GM23338 (cell line): ENCODE data around the gene BCL11B. TPM values are rescaled to one million over a fixed set of nuclear protein-coding genes. Genes with fewer than 3 reads are reported as not detected.

Experiments used
- ATAC-seq: fragments of 200-7000 bp; cut with Tn5 transposase; 3 replicates; pipeline ENCODE4 v1.9.1; 2020
- DNase-seq: peaks from one replicate; pipeline ENCODE4 v3.0.0-alpha.2; 2015; ENCODE audit warnings: low spot score
- H2AFZ ChIP-seq: fragments of 200-600 bp; sonication (generic); 2 replicates; pipeline ENCODE4 v1.8.0; 2016; ENCODE audit warnings: antibody characterized with exemption, mild to moderate bottlenecking, moderate library complexity
- H3F3A ChIP-seq: fragments of 200-600 bp; sonication (generic); replicated peaks from 2 replicates; pipeline ENCODE4 v1.8.0; 2017; ENCODE audit warnings: antibody characterized with exemption, mixed run types, low read depth
- H3K27ac ChIP-seq: fragments of 200-600 bp; sonication (generic); 2 replicates; pipeline ENCODE4 v1.6.1; 2016; ENCODE audit warnings: low read depth
- H3K27me3 ChIP-seq: fragments of 200-600 bp; sonication (generic); 2 replicates; pipeline ENCODE4 v1.8.0; 2016; ENCODE audit warnings: mild to moderate bottlenecking, mixed run types, moderate library complexity; ENCODE audit not compliant: insufficient read depth
- H3K36me3 ChIP-seq: fragments of 200-600 bp; sonication (generic); 2 replicates; pipeline ENCODE4 v1.8.0; 2016; ENCODE audit warnings: mild to moderate bottlenecking; ENCODE audit not compliant: insufficient read depth
- H3K4me1 ChIP-seq: fragments of 200-600 bp; sonication (generic); 2 replicates; pipeline ENCODE4 v1.8.0; 2016; ENCODE audit warnings: mild to moderate bottlenecking, moderate library complexity; ENCODE audit not compliant: insufficient read depth
- H3K4me2 ChIP-seq: fragments of 200-600 bp; sonication (generic); 2 replicates; pipeline ENCODE4 v1.7.1; 2017; ENCODE audit warnings: mixed run types
- H3K4me3 ChIP-seq: fragments of 200-600 bp; sonication (generic); 2 replicates; pipeline ENCODE4 v1.6.1; 2016; ENCODE audit warnings: mixed run types
- H3K79me2 ChIP-seq: fragments of 200-600 bp; sonication (generic); replicated peaks from 2 replicates; pipeline ENCODE4 v1.8.0; 2017; ENCODE audit warnings: mild to moderate bottlenecking; ENCODE audit not compliant: insufficient read depth
- H3K9me2 ChIP-seq: fragments of 200-600 bp; sonication (generic); 2 replicates; pipeline ENCODE4 v1.8.0; 2017; ENCODE audit not compliant: insufficient read depth
- H4K20me1 ChIP-seq: fragments of 200-600 bp; sonication (generic); replicated peaks from 2 replicates; pipeline ENCODE4 v1.8.0; 2017; ENCODE audit warnings: mild to moderate bottlenecking; ENCODE audit not compliant: insufficient read depth
- H3K27ac Mint-ChIP-seq: 2 replicates; pipeline ENCODE4 v1.8.0; 2020; ENCODE audit warnings: inconsistent platforms, mild to moderate bottlenecking, moderate library complexity, mixed read lengths
- H3K27me3 Mint-ChIP-seq: 3 replicates; pipeline ENCODE4 v1.8.0; 2022; ENCODE audit warnings: low read depth, mild to moderate bottlenecking, moderate library complexity, mixed read lengths, inconsistent platforms; ENCODE audit not compliant: insufficient read depth, poor library complexity
- H3K36me3 Mint-ChIP-seq: 3 replicates; pipeline ENCODE4 v1.8.0; 2021; ENCODE audit warnings: low read depth, mild to moderate bottlenecking, inconsistent platforms, moderate library complexity, mixed read lengths
- H3K4me1 Mint-ChIP-seq: 3 replicates; pipeline ENCODE4 v1.8.0; 2020; ENCODE audit warnings: mild to moderate bottlenecking, inconsistent platforms, mixed read lengths
- H3K4me3 Mint-ChIP-seq: 3 replicates; pipeline ENCODE4 v1.8.0; 2021; ENCODE audit warnings: moderate library complexity, mild to moderate bottlenecking, inconsistent platforms, mixed read lengths
- H3K9me3 Mint-ChIP-seq: 3 replicates; pipeline ENCODE4 v1.8.0; 2020; ENCODE audit warnings: moderate library complexity, mild to moderate bottlenecking, inconsistent platforms, mixed read lengths
- CREB1 ChIP-seq: fragments of 250-450 bp; sonication (Bioruptor Pico); IDR thresholded peaks from 2 replicates; pipeline ENCODE4 v1.5.0; 2020; ENCODE audit warnings: low read depth, mild to moderate bottlenecking, moderate library complexity
- EZH2 ChIP-seq: fragments of 200-600 bp; sonication (generic); IDR thresholded peaks from one replicate; pipeline ENCODE4 v1.8.0; 2017; ENCODE audit warnings: antibody characterized with exemption, mild to moderate bottlenecking, low read depth; ENCODE audit not compliant: unreplicated experiment
- EZH2phosphoT487 ChIP-seq: fragments of 200-600 bp; sonication (generic); IDR thresholded peaks from one replicate; pipeline ENCODE4 v1.8.1; 2018; ENCODE audit warnings: antibody characterized with exemption; ENCODE audit not compliant: unreplicated experiment
- JUNB ChIP-seq: IDR thresholded peaks from one replicate; pipeline ENCODE4 v1.6.1; 2016; ENCODE audit warnings: antibody characterized with exemption; ENCODE audit not compliant: unreplicated experiment
- NANOG ChIP-seq: IDR thresholded peaks from 2 replicates; pipeline ENCODE4 v1.6.1; 2016; ENCODE audit warnings: antibody characterized with exemption, borderline replicate concordance
- POLR2AphosphoS5 ChIP-seq: IDR thresholded peaks from 2 replicates; pipeline ENCODE4 v1.6.1; 2016; ENCODE audit warnings: antibody characterized with exemption, low read depth
- STAT1 ChIP-seq: IDR thresholded peaks from one replicate; pipeline ENCODE4 v1.6.1; 2016; ENCODE audit warnings: antibody characterized with exemption; ENCODE audit not compliant: unreplicated experiment
- ZNF114 ChIP-seq: fragments of 250-450 bp; sonication (Bioruptor Pico); IDR thresholded peaks from 2 replicates; pipeline ENCODE4 v1.5.0; 2020; ENCODE audit warnings: mild to moderate bottlenecking, moderate library complexity
- ZNF331 ChIP-seq: fragments of 250-450 bp; sonication (Bioruptor Pico); IDR thresholded peaks from 2 replicates; pipeline ENCODE4 v1.5.0; 2020; ENCODE audit warnings: low read depth, mild to moderate bottlenecking, moderate library complexity
- polyA plus RNA-seq: library from polyadenylated mRNA; unstranded; fragments of >200 nt; fragmentation: Nextera tagmentation; extraction: Ambion mirVana; gene quantifications from 2 replicates; pipeline ENCODE4 v1.2.1, GENCODE V29; 2016
- total RNA-seq: library from RNA; depleted of rRNA; stranded (reverse); fragments of >200 nt; shearing (Covaris generic); gene quantifications from 2 replicates; pipeline ENCODE4 v1.2.3, GENCODE V29; 2014
- TF ChIP-seq, protein P1 (sequence below): fragments of 250-450 bp; sonication (Bioruptor Pico); IDR thresholded peaks from 2 replicates; pipeline ENCODE4 v1.5.0; 2020; ENCODE audit warnings: mild to moderate bottlenecking, moderate library complexity
- TF ChIP-seq, protein P2 (sequence below), 2 experiments: fragments of 200-600 bp in 1 of 2; sonication (generic) in 1 of 2; conservative IDR thresholded peaks; 2 replicates each; pipeline versions ENCODE4 v1.5.1 to v1.6.1; 2016 to 2017; ENCODE audit warnings: antibody characterized with exemption in 2 of 2, low read depth in 2 of 2, mild to moderate bottlenecking in 2 of 2, moderate library complexity in 1 of 2
- TF ChIP-seq, protein P3 (sequence below): IDR thresholded peaks from 2 replicates; pipeline ENCODE4 v1.6.1; 2016; ENCODE audit warnings: antibody characterized with exemption
- TF ChIP-seq, protein P4 (sequence below): IDR thresholded peaks from one replicate; pipeline ENCODE4 v1.6.1; 2018; ENCODE audit warnings: antibody characterized with exemption; ENCODE audit not compliant: unreplicated experiment

BCL11B gene
- total and polyA plus RNA-seq, 2 experiments from 2014 or later = 2.4 to 6.7 TPM

DNA sequence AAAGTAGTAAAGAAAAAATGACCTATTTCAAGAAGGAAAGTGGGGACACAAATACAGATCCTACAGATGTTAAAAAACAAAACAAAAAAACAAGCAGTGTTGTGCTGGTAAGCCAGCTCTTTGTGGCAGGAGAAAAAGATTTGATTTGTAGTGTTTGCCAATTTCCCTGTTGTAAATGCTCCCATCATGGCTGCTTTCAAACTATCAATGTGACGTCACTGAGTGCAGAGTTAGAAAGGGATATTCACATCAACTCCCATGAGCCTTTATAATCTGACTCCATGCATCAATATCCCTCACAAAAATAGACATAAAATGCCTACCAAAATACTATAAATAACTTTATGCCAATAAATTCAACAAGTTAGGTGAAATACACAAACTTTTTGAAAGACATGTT, 32.2 kb upstream of the BCL11B start:
- Mint-ChIP-seq H3K27me3 (peaks cover 2% of the 10 kb centered on the region), H3K27ac (no peak overlapping the region), H3K9me3 (peaks cover 36% of the 10 kb centered on the region), H3K4me1 (peaks cover 12% of the 10 kb centered on the region; the same call in 2 of the 3 replicates), H3K36me3 (peaks cover 36% of the 10 kb centered on the region), H3K4me3 (no peak overlapping the region)
- TF ChIP-seq JUNB (no peak), NANOG (no peak), EZH2 (no peak), STAT1 (no peak), ZNF114 (CRISPR knock-in tag) (no peak), EZH2phosphoT487 (no peak), ZNF331 (no peak), POLR2AphosphoS5 (no peak), CREB1 (CRISPR knock-in tag) (no peak)
- TF ChIP-seq, protein P1, sequence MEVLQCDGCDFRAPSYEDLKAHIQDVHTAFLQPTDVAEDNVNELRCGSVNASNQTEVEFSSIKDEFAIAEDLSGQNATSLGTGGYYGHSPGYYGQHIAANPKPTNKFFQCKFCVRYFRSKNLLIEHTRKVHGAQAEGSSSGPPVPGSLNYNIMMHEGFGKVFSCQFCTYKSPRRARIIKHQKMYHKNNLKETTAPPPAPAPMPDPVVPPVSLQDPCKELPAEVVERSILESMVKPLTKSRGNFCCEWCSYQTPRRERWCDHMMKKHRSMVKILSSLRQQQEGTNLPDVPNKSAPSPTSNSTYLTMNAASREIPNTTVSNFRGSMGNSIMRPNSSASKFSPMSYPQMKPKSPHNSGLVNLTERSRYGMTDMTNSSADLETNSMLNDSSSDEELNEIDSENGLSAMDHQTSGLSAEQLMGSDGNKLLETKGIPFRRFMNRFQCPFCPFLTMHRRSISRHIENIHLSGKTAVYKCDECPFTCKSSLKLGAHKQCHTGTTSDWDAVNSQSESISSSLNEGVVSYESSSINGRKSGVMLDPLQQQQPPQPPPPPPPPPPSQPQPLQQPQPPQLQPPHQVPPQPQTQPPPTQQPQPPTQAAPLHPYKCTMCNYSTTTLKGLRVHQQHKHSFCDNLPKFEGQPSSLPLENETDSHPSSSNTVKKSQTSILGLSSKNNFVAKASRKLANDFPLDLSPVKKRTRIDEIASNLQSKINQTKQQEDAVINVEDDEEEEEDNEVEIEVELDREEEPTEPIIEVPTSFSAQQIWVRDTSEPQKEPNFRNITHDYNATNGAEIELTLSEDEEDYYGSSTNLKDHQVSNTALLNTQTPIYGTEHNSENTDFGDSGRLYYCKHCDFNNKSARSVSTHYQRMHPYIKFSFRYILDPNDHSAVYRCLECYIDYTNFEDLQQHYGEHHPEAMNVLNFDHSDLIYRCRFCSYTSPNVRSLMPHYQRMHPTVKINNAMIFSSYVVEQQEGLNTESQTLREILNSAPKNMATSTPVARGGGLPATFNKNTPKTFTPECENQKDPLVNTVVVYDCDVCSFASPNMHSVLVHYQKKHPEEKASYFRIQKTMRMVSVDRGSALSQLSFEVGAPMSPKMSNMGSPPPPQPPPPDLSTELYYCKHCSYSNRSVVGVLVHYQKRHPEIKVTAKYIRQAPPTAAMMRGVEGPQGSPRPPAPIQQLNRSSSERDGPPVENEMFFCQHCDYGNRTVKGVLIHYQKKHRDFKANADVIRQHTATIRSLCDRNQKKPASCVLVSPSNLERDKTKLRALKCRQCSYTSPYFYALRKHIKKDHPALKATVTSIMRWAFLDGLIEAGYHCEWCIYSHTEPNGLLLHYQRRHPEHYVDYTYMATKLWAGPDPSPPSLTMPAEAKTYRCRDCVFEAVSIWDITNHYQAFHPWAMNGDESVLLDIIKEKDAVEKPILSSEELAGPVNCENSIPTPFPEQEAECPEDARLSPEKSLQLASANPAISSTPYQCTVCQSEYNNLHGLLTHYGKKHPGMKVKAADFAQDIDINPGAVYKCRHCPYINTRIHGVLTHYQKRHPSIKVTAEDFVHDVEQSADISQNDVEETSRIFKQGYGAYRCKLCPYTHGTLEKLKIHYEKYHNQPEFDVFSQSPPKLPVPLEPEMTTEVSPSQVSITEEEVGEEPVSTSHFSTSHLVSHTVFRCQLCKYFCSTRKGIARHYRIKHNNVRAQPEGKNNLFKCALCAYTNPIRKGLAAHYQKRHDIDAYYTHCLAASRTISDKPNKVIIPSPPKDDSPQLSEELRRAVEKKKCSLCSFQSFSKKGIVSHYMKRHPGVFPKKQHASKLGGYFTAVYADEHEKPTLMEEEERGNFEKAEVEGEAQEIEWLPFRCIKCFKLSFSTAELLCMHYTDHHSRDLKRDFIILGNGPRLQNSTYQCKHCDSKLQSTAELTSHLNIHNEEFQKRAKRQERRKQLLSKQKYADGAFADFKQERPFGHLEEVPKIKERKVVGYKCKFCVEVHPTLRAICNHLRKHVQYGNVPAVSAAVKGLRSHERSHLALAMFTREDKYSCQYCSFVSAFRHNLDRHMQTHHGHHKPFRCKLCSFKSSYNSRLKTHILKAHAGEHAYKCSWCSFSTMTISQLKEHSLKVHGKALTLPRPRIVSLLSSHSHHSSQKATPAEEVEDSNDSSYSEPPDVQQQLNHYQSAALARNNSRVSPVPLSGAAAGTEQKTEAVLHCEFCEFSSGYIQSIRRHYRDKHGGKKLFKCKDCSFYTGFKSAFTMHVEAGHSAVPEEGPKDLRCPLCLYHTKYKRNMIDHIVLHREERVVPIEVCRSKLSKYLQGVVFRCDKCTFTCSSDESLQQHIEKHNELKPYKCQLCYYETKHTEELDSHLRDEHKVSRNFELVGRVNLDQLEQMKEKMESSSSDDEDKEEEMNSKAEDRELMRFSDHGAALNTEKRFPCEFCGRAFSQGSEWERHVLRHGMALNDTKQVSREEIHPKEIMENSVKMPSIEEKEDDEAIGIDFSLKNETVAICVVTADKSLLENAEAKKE (CRISPR knock-in tag) = no peak
- TF ChIP-seq, protein P2, sequence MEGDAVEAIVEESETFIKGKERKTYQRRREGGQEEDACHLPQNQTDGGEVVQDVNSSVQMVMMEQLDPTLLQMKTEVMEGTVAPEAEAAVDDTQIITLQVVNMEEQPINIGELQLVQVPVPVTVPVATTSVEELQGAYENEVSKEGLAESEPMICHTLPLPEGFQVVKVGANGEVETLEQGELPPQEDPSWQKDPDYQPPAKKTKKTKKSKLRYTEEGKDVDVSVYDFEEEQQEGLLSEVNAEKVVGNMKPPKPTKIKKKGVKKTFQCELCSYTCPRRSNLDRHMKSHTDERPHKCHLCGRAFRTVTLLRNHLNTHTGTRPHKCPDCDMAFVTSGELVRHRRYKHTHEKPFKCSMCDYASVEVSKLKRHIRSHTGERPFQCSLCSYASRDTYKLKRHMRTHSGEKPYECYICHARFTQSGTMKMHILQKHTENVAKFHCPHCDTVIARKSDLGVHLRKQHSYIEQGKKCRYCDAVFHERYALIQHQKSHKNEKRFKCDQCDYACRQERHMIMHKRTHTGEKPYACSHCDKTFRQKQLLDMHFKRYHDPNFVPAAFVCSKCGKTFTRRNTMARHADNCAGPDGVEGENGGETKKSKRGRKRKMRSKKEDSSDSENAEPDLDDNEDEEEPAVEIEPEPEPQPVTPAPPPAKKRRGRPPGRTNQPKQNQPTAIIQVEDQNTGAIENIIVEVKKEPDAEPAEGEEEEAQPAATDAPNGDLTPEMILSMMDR (conservative IDR thresholded peaks at IDR 0.05; ENCODE audit: low read depth in 2 of 2) = no peak
- TF ChIP-seq, protein P3, sequence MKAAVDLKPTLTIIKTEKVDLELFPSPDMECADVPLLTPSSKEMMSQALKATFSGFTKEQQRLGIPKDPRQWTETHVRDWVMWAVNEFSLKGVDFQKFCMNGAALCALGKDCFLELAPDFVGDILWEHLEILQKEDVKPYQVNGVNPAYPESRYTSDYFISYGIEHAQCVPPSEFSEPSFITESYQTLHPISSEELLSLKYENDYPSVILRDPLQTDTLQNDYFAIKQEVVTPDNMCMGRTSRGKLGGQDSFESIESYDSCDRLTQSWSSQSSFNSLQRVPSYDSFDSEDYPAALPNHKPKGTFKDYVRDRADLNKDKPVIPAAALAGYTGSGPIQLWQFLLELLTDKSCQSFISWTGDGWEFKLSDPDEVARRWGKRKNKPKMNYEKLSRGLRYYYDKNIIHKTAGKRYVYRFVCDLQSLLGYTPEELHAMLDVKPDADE = no peak
- TF ChIP-seq, protein P4, sequence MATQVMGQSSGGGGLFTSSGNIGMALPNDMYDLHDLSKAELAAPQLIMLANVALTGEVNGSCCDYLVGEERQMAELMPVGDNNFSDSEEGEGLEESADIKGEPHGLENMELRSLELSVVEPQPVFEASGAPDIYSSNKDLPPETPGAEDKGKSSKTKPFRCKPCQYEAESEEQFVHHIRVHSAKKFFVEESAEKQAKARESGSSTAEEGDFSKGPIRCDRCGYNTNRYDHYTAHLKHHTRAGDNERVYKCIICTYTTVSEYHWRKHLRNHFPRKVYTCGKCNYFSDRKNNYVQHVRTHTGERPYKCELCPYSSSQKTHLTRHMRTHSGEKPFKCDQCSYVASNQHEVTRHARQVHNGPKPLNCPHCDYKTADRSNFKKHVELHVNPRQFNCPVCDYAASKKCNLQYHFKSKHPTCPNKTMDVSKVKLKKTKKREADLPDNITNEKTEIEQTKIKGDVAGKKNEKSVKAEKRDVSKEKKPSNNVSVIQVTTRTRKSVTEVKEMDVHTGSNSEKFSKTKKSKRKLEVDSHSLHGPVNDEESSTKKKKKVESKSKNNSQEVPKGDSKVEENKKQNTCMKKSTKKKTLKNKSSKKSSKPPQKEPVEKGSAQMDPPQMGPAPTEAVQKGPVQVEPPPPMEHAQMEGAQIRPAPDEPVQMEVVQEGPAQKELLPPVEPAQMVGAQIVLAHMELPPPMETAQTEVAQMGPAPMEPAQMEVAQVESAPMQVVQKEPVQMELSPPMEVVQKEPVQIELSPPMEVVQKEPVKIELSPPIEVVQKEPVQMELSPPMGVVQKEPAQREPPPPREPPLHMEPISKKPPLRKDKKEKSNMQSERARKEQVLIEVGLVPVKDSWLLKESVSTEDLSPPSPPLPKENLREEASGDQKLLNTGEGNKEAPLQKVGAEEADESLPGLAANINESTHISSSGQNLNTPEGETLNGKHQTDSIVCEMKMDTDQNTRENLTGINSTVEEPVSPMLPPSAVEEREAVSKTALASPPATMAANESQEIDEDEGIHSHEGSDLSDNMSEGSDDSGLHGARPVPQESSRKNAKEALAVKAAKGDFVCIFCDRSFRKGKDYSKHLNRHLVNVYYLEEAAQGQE = no peak
- H3F3A ChIP-seq = no peaks in the 10 kb centered on the region; the same call in 1 of the 2 replicates
- no peak for DNase-seq
- no peaks in the 10 kb centered on the region for H3K79me2 ChIP-seq
- H3K27ac ChIP-seq = no peak overlapping the region
- ATAC-seq = no peak
- no peak overlapping the region for H2AFZ ChIP-seq
- no peaks in the 10 kb centered on the region for H4K20me1 ChIP-seq
- peaks cover 3% of the 10 kb centered on the region; the same call in 1 of the 2 replicates for H3K36me3 ChIP-seq
- H3K9me2 ChIP-seq = no peaks in the 10 kb centered on the region
- no peaks in the 10 kb centered on the region for H3K27me3 ChIP-seq
- H3K4me1 ChIP-seq = 0 out of 2 replicates have a peak, but pooled peaks cover 6% of the 10 kb centered on the region
- no peak overlapping the region for H3K4me2 ChIP-seq
- H3K4me3 ChIP-seq = no peak overlapping the region
